GM18511 (cell line): ENCODE measurements around the gene E2F3.
"Not testable (repeated sequence)": the region's sequence is repeated elsewhere in the genome, so short reads cannot be mapped to it uniquely, and the experiment has no call there.

Experiments used
- ATAC-seq: cut with Tn5 transposase; IDR thresholded peaks from one replicate; pipeline ENCODE4 v1.9.1; 2021; ENCODE audit warnings: mild to moderate bottlenecking, moderate library complexity; ENCODE audit not compliant: unreplicated experiment

Gene E2F3

DNA sequence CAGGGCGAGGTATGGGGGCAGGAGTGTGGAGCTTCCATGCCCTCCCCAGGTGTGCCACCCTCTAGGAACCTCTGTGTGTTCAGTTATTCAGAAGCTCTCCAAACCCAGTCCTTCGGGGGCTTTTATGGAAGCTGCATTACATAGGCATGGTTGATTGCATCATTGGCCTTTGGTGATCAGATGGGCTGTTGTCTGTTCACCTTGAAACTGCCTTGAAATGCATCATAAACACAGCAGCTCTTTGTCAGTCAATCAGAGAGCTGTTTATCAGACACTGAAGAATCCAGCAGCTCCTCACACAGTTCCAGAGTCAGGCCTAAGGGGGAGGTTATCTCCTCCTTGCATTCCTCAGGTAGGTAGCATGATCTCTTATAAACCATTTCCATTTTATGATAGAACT lies 62.4 kb downstream of the E2F3 start:
- ATAC-seq: peak; percentile 20

DNA sequence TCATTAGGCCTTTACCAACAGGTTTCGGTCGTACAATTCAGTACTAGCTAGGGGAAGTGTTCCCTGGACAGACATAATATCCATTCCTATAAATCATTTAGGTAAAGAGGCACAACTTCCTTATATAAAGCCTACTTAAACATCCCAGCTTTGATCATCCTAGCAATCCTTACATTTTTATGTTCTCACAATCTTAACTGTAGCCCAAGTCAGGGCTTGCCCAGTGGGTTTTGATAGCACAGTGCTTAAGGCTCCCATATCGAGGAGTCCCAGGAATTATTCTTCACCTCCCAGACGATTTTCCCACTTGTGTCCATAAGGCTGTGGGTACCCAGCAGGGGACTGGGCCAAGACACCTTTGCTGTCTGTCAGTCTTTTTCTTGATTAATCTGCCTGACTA lies 63.2 kb downstream of the E2F3 start:
- no peak for ATAC-seq

DNA sequence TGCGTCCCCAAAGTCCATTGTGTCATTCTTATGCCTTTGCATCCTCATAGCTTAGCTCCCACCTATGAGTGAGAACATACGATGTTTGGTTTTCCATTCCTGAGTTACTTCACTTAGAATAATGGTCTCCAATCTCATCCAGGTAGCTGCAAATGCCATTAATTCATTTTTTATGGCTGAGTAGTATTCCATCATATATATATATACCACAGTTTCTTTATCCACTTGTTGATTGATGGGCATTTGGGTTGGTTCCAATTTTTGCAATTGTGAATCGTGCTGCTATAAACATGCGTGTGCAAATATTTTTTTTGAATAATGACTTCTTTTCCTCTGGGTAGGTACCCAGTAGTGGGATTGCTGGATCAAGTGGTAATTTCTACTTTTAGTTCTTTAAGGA lies 63.9 kb downstream of the E2F3 start:
- ATAC-seq: not testable (repeated sequence)

GRCh38 chr6:20467437-20467836 lies 65.8 kb downstream of the E2F3 start:
- ATAC-seq: peak; percentile 63

GRCh38 chr6:20468209-20468608 lies 66.5 kb downstream of the E2F3 start:
- ATAC-seq: no peak

DNA sequence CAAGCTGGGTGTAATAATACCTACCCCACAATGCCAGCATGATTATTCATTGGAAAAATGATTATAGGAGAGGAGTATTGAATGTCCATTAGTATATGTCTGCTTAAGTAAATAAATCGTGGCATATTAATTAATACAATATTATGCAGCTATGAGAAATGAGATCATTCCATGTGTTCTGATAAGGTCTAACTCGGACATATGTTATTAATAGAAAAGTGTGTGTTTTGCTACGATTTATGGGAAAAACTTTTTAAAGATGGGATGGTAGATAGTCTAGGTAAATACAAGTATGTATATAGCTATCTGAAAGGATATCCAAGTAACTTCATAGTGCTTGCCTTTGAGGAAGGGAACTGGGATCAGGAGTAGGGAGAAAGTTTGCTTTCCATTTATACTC lies 71.1 kb downstream of the E2F3 start:
- ATAC-seq: no peak

GRCh38 chr6:20473518-20473917 lies 71.8 kb downstream of the E2F3 start:
- no peak for ATAC-seq

- ATAC-seq: no peak
These were observed 73.3 kb downstream of the E2F3 start for GRCh38 chr6:20474874-20475542.

- ATAC-seq: no peak
These were observed 74.9 kb downstream of the E2F3 start for GRCh38 chr6:20476501-20477043.

GRCh38 chr6:20477485-20477884 lies 75.8 kb downstream of the E2F3 start:
- no peak for ATAC-seq

GRCh38 chr6:20479060-20479459 lies 77.4 kb downstream of the E2F3 start:
- no peak for ATAC-seq

DNA sequence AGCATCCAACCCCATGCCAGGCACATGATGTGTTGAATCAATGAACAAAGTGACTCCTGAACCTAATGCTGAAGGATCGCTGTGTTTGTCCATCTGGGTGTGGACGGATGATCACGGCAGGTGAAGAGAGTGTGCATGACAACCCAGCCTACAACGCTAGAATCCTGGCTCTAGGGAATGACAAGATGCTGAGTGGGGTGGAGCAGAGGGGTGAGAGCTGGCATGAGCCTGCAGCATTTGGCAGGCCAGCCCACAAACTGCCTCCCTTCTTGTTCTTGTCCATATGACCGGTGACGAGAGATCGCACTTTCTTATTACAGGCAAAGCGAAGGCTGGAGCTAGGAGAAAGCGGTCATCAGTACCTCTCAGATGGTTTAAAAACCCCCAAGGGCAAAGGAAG lies 77.8 kb downstream of the E2F3 start:
- ATAC-seq: no peak

DNA sequence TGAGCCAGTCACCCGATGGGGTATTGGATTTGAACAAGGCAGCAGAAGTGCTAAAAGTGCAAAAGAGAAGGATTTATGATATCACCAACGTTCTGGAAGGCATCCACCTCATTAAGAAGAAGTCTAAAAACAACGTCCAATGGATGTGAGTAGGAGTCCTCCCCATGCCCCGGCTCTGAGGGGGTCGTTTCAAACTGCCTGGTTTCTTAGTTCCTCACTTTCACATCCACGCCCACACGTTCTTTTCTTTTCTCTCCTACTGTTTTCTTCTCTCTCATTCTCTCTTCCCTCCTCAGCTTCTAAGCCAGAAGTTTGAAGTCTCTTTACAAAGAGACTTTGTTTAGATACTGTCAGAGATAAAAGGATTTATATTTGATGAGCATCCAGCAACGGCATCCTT lies 79.6 kb downstream of the E2F3 start:
- ATAC-seq: no peak

DNA sequence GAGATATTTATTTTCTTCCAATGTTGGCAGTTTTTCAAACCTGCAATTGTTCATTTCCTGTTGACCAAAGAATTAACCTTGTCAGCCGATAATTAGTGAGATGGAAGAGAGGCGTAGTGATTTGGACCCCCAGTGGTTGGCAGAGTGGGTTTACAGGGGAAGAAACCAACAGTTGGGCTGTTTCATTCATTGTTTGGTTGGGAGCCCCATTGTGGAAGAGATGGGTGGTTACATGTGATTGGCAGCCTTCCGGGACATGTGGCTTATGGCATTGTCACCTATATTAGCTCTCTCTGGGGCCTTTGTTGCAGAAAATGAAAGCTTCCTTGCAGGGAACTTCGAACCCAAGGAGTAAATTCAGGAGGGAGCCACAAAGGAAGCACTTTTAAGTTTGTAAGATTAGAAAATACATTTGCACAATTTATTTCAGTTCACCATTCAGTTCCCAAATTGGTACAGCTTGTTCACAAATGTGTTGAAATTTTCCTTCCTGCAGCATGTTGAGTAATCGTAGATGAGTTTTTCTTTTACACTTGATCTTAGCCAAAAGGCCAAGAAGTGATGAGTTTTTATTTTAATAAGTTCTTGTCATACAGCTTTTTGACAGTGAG lies 82.3 kb downstream of the E2F3 start:
- no peak for ATAC-seq

DNA sequence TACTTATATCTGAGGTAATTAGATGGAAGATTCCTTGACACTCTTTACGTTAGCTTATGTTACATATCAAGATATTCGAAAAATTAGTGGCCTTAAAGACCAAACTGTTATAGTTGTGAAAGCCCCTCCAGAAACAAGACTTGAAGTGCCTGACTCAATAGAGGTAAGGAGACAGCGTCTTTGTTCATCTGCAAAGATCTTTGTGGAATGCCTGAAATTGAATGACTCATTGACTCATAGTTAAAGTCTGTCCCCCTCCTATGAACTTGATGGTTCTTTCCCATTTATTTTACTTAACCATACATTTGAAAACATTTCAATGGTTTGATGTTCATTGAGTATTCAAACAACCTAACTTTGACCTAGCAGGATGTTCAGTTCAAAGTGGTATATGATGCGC lies 85.0 kb downstream of the E2F3 start:
- no peak for ATAC-seq

GRCh38 chr6:20487669-20488375 lies 86.1 kb downstream of the E2F3 start:
- ATAC-seq: no peak

GRCh38 chr6:20490591-20490990 lies 88.9 kb downstream of the E2F3 start:
- ATAC-seq: no peak

- no peak for ATAC-seq
These were observed 90.4 kb downstream of the E2F3 start for GRCh38 chr6:20492099-20492498.

GRCh38 chr6:20497216-20498040 lies 95.7 kb downstream of the E2F3 start:
- no peak for ATAC-seq

GRCh38 chr6:20498041-20498385 lies 96.3 kb downstream of the E2F3 start:
- no peak for ATAC-seq

- no peak for ATAC-seq
These were observed 107.5 kb downstream of the E2F3 start for GRCh38 chr6:20509212-20509611.
